ENCODE measurements around the gene MRPS34. TPM values are rescaled to one million over a fixed set of nuclear protein-coding genes. Genes with fewer than 3 reads are reported as not detected.

MRPS34 gene
- total and polyA plus RNA-seq, 8 donors, result 21.1 to 204 (median 103) TPM

DNA sequence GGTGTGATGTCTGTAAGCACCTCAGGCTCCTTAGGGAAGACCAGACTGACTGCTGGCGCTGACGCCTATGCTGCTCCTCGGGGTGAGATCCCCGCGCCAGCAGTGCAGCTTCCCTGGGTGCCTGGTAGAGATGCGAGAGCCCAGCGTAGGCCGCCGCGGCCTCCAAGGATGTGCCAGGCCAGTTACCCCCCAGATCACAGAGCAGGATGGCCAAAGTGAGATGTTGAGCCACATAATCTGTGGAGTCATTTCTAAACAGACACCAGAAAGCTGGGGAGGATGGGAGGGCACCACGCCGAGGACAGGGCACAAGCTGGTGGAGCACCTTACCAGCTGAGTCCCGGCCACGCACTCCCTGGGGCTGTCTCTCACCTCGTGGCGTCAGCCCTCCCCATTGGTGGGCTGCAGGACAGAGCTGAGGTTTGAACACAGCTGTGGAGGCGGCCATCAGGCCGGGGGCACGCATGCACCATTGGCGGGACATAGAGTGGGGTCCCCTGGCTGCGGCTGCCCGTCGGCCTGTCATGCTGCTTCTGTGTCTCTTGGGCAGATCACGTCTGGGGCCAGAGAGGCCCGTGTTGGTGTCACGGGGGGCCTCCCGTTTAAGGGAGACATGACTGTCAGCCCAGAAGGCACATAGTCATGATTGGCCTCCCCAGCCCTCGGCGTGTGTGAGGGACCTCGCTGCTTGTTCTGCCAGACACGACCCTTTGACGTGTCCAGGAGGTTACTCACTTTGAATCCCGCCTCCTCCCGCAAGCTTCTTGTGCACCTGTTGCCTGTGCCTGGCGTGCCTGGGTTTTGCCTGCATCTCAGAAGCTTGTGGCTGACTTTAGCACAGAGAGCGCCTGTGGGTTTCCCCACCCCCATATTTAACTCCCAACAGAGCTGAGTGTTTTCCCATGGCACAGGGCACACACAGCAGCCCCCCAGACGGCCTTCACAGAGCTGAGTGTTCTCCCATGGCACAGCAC, 45.0 kb downstream of the MRPS34 start:
- no peak overlapping the region for H3K4me3 ChIP-seq

DNA sequence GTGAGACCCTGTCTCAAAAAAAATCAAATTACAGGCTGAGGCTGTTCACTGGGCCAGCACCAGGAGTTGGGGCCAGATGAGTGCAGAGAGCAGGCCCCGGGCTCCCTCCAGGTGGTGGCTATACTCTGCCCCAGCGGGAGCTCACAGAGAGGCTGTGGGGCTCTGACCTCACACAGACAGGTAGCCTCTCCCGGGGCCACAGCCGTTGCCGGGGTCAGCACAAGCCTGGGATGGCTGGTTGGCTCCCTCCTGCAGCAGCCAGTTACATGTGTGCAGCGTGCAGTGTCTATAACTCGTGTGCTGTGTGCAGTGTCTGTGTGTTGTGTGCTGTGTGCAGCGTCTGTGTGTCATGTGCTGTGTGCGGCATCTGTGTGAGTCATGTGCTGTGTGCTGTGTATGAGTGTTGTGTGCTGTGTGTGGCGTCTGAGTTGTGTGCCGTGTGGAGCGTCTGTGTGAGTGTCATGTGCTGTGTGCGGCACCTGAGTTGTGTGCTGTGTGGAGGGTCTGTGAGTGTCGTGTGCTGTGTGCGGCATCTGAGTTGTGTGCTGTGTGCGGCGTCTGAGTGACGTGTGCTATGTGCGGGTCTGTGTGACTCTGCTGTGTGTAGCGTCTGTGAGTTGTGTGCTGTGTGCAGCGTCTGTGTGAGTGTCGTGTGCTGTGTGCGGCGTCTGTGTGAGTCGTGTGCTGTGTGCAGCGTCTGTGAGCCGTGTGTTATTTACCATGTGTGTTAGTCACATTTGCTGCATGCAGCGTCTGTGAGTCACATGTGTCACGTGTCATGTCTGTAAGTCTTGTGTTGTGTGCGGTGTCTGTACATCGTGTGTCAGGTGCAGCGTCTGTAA, 46.1 kb downstream of the MRPS34 start:
- Histone ChIP-seq H3K27ac (no peak overlapping the region), H3K4me1 (peaks cover 18 to 24% (median 21%) of the 10 kb centered on the region in 4 donors), H3K36me3 (peaks cover 36 to 78% (median 77%) of the 10 kb centered on the region in 4 donors), H3K27me3 (no peaks in the 10 kb centered on the region), H3K9me3 (no peaks in the 10 kb centered on the region), H3K4me3 (no peak overlapping the region)
- TF ChIP-seq, protein P1, sequence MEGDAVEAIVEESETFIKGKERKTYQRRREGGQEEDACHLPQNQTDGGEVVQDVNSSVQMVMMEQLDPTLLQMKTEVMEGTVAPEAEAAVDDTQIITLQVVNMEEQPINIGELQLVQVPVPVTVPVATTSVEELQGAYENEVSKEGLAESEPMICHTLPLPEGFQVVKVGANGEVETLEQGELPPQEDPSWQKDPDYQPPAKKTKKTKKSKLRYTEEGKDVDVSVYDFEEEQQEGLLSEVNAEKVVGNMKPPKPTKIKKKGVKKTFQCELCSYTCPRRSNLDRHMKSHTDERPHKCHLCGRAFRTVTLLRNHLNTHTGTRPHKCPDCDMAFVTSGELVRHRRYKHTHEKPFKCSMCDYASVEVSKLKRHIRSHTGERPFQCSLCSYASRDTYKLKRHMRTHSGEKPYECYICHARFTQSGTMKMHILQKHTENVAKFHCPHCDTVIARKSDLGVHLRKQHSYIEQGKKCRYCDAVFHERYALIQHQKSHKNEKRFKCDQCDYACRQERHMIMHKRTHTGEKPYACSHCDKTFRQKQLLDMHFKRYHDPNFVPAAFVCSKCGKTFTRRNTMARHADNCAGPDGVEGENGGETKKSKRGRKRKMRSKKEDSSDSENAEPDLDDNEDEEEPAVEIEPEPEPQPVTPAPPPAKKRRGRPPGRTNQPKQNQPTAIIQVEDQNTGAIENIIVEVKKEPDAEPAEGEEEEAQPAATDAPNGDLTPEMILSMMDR (IDR thresholded peaks at IDR 0.05), result no peak
- TF ChIP-seq POLR2AphosphoS5 (IDR thresholded peaks at IDR 0.05) (no peak), EP300 (IDR thresholded peaks at IDR 0.05) (no peak), POLR2A (IDR thresholded peaks at IDR 0.05) (no peak)
- WGBS, 5 donors, result 94 to 96% (median 95%) methylated on average over 29 to 32 of the region's 32 CpGs
- no peak for DNase-seq
- intact Hi-C loops (cut with DNase I; ENCODE audit: low total_unique reads), result no loop called here

More for the DNA sequence above, 45.0 kb downstream of the MRPS34 start:
- no peaks in the 10 kb centered on the region for H3K27me3 ChIP-seq
- H3K9me3 ChIP-seq, result no peaks in the 10 kb centered on the region
- 80 to 94% (median 91%) methylated on average over 11 to 37 of the region's 37 CpGs for WGBS, 5 donors
- intact Hi-C loops (cut with DNase I; ENCODE audit: low total_unique reads), result no loop called here
- H3K36me3 ChIP-seq, result peaks cover 46 to 89% (median 88%) of the 10 kb centered on the region in 4 donors
- DNase-seq, result no peak
- H3K27ac ChIP-seq, result no peak overlapping the region
- H3K4me1 ChIP-seq, result peaks cover 7 to 14% (median 10%) of the 10 kb centered on the region in 4 donors
- TF ChIP-seq EP300 (IDR thresholded peaks at IDR 0.05), result no peak
- no peak for TF ChIP-seq POLR2AphosphoS5 (IDR thresholded peaks at IDR 0.05)
- TF ChIP-seq, protein P1 (IDR thresholded peaks at IDR 0.05), result no peak
- TF ChIP-seq POLR2A (IDR thresholded peaks at IDR 0.05), result no peak

DNA sequence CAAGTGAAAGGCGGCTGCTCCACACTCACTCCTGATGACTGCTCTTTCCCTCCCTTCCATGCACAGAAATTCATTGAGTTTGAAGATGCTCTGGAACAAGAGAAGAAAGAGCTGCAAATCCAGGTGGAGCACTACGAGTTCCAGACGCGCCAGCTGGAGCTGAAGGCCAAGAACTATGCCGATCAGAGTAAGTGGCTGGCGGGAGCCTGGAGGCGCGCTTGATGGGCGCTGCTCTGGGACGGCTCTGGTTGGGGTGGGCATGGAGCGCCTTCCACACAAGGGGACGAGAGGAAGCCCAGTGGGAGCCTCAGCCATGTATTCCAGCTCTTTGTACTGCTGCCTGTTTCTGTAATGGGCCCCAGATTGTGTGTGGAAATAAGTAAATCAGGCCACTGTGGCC, 48.4 kb downstream of the MRPS34 start:
- Histone ChIP-seq H3K9me3 (no peaks in the 10 kb centered on the region), H3K4me3 (no peak overlapping the region), H3K4me1 (peaks cover 27 to 48% (median 35%) of the 10 kb centered on the region in 4 donors), H3K27me3 (no peaks in the 10 kb centered on the region), H3K36me3 (peaks cover 31 to 54% (median 53%) of the 10 kb centered on the region in 4 donors), H3K27ac (no peak overlapping the region)
- no peak for DNase-seq
- 90 to 97% (median 93%) methylated on average over 12 of the region's 12 CpGs for WGBS, 5 donors
- TF ChIP-seq POLR2A (IDR thresholded peaks at IDR 0.05), result no peak
- TF ChIP-seq POLR2AphosphoS5 (IDR thresholded peaks at IDR 0.05), result no peak
- TF ChIP-seq EP300 (IDR thresholded peaks at IDR 0.05), result no peak
- TF ChIP-seq, protein P1 (IDR thresholded peaks at IDR 0.05), result no peak
- intact Hi-C loops (cut with DNase I; ENCODE audit: low total_unique reads), result no loop called here

Data from stomach (tissue), 9 donors.